Caco-2 (cell line): ENCODE data around the gene POLR2E. TPM values are rescaled to one million over a fixed set of nuclear protein-coding genes. Genes with fewer than 3 reads are reported as not detected.
A peak's percentile ranks its signal among the peaks of the same experiment; 100 is the strongest.

Experiments used
- BruUV-seq: library from RNA; stranded (reverse); fragments of 400-500 nt; replicated peaks from 2 replicates; lab custom pipeline; 2021; lab: Mats Ljungman, UMichigan
- CTCF ChIA-PET: fragments of 300-600 bp; sonication (Branson Sonifier 250); formaldehyde crosslinking; loops from one replicate; lab custom pipeline; 2022; ENCODE audit warnings: antibody characterized with exemption; lab: Charles Lee
- POLR2A ChIA-PET: fragments of 300-600 bp; sonication (Branson Sonifier 250); formaldehyde crosslinking; loops from one replicate; lab custom pipeline; 2022; ENCODE audit warnings: antibody characterized with exemption; lab: Charles Lee
- DNase-seq, 2 experiments: peaks; one replicate each; pipeline versions ENCODE4 v3.0.0 to v3.0.0-alpha.2; 2020 to 2022
- H3K27me3 ChIP-seq: replicated peaks from 2 replicates; pipeline ENCODE4 v1.6.0; 2011; ENCODE audit warnings: low read length; ENCODE audit not compliant: control insufficient read depth, insufficient read depth
- H3K36me3 ChIP-seq: 2 replicates; pipeline ENCODE4 v1.5.1; 2011; ENCODE audit warnings: low read length; ENCODE audit not compliant: control insufficient read depth, insufficient read depth
- H3K4me1 ChIP-seq: fragments of 250-450 bp; sonication (Bioruptor Pico); 2 replicates; pipeline ENCODE4 v1.5.1; 2020; ENCODE audit warnings: mild to moderate bottlenecking
- H3K4me3 ChIP-seq: 2 replicates; pipeline ENCODE4 v1.5.1; 2011; ENCODE audit warnings: low read depth, mild to moderate bottlenecking, control low read depth, low read length
- H3K9me3 ChIP-seq: fragments of 250-450 bp; sonication (Bioruptor Pico); 2 replicates; pipeline ENCODE4 v1.5.1; 2020; ENCODE audit warnings: mild to moderate bottlenecking, moderate library complexity
- H3K27ac Mint-ChIP-seq: one replicate; pipeline ENCODE4 v1.8.0; 2022; ENCODE audit warnings: mixed read lengths; ENCODE audit not compliant: unreplicated experiment
- H3K27me3 Mint-ChIP-seq: one replicate; pipeline ENCODE4 v1.8.0; 2022; ENCODE audit warnings: mixed read lengths; ENCODE audit not compliant: insufficient read depth, unreplicated experiment
- H3K36me3 Mint-ChIP-seq: one replicate; pipeline ENCODE4 v1.8.0; 2022; ENCODE audit warnings: mild to moderate bottlenecking, mixed read lengths; ENCODE audit not compliant: insufficient read depth, unreplicated experiment
- H3K4me1 Mint-ChIP-seq: one replicate; pipeline ENCODE4 v1.8.0; 2022; ENCODE audit warnings: low read depth, mixed read lengths; ENCODE audit not compliant: unreplicated experiment
- H3K4me3 Mint-ChIP-seq: one replicate; pipeline ENCODE4 v1.8.0; 2022; ENCODE audit warnings: mild to moderate bottlenecking, moderate library complexity, mixed read lengths; ENCODE audit not compliant: unreplicated experiment
- H3K9me3 Mint-ChIP-seq: one replicate; pipeline ENCODE4 v1.8.0; 2022; ENCODE audit warnings: mixed read lengths; ENCODE audit not compliant: unreplicated experiment
- CTCF ChIP-seq, 2 experiments: fragments of 200-600 bp in 1 of 2; IDR thresholded peaks; 1 replicate in 1 of 2; 2 replicates in 1 of 2; pipeline versions ENCODE4 v1.5.1 to v1.8.0; 2011 to 2022; ENCODE audit warnings: antibody characterized with exemption in 1 of 2, control low read depth in 1 of 2, inconsistent platforms in 1 of 2, low read depth in 1 of 2, low read length in 1 of 2, mild to moderate bottlenecking in 1 of 2, moderate library complexity in 1 of 2; ENCODE audit not compliant: insufficient read depth in 1 of 2, severe bottlenecking in 1 of 2, unreplicated experiment in 1 of 2
- intact Hi-C: fragments of 100-400 bp; cut with micrococcal nuclease; formaldehyde crosslinking; loops from one replicate; pipeline ENCODE4 v1.10.0; 2022; ENCODE audit not compliant: unreplicated experiment
- total RNA-seq: library from RNA; stranded (reverse); gene quantifications from 2 replicates; pipeline ENCODE4 v1.2.3, GENCODE V29; 2022

Gene POLR2E
- total RNA-seq, 1 experiment from 2014 or later: 264 TPM

- ChIA-PET CTCF (interaction anchor here (0.5 to 0.6 kb wide), 3 partner anchors 45 to 136 kb away, joined by 3 read pairs; no protein-coding TSS in a partner anchor), POLR2A (interaction anchor here (1.0 to 2.4 kb wide), 4 partner anchors 13 to 228 kb away, joined by 4 to 21 read pairs (median 6); partner anchors contain the start of genes CIRBP and RNU6-2)
- Histone ChIP-seq H3K4me1 (peaks cover 10% of the 10 kb centered on the region), H3K36me3 (peaks cover under 1% of the 10 kb centered on the region), H3K4me3 (peak overlapping the region; percentile 27), H3K9me3 (no peaks in the 10 kb centered on the region), H3K27me3 (no peaks in the 10 kb centered on the region)
- Mint-ChIP-seq H3K9me3 (no peaks in the 10 kb centered on the region), H3K4me3 (peak overlapping the region; percentile 91), H3K27ac (no peak overlapping the region), H3K27me3 (no peaks in the 10 kb centered on the region), H3K4me1 (no peaks in the 10 kb centered on the region), H3K36me3 (peaks cover 60% of the 10 kb centered on the region)
- no TSS peak for BruUV-seq
- intact Hi-C loops: loop anchor here (1.0 to 2.0 kb wide), 2 partner anchors 21 to 23 kb away; partner anchors contain the start of genes RNU6-2 and TMEM259
- no peak for TF ChIP-seq CTCF (IDR thresholded peaks at IDR 0.05; ENCODE audit: insufficient read depth in 1 of 2, low read depth in 1 of 2, low read length in 1 of 2, severe bottlenecking in 1 of 2, unreplicated experiment in 1 of 2)
- no peak for DNase-seq
Observed at GRCh38 chr19:1041272-1041834, 53.8 kb downstream of the POLR2E start.

- peak overlapping the region; percentile 91 for H3K27ac Mint-ChIP-seq
- H3K36me3 Mint-ChIP-seq: peaks cover 66% of the 10 kb centered on the region
- peak overlapping the region; percentile 78 for H3K4me3 ChIP-seq
- H3K36me3 ChIP-seq: peaks cover 2% of the 10 kb centered on the region
- no peaks in the 10 kb centered on the region for H3K9me3 ChIP-seq
- H3K27me3 Mint-ChIP-seq: no peaks in the 10 kb centered on the region
- intact Hi-C loops: loop anchor here (1.0 to 2.0 kb wide), 3 partner anchors 12 to 24 kb away; partner anchors contain the start of genes RNU6-2 and TMEM259
- TSS peak; percentile 12 for BruUV-seq
- peaks cover 10% of the 10 kb centered on the region for H3K4me1 ChIP-seq
- H3K9me3 Mint-ChIP-seq: no peaks in the 10 kb centered on the region
- H3K4me3 Mint-ChIP-seq: peak overlapping the region; percentile 91
- H3K4me1 Mint-ChIP-seq: no peaks in the 10 kb centered on the region
- TF ChIP-seq CTCF (IDR thresholded peaks at IDR 0.05; ENCODE audit: insufficient read depth in 1 of 2, low read depth in 1 of 2, low read length in 1 of 2, severe bottlenecking in 1 of 2, unreplicated experiment in 1 of 2): no peak
- H3K27me3 ChIP-seq: no peaks in the 10 kb centered on the region
- DNase-seq: peak; percentile 94 to 98
- ChIA-PET POLR2A (interaction anchor here (1.0 to 2.4 kb wide), 8 partner anchors 12 to 229 kb away, joined by 3 to 21 read pairs (median 6); partner anchors contain the start of genes CIRBP, CNN2 and RNU6-2), CTCF (interaction anchor here (0.5 to 0.6 kb wide), 3 partner anchors 22 to 136 kb away, joined by 3 read pairs; no protein-coding TSS in a partner anchor)
Observed at GRCh38 chr19:1040476-1041271, 54.5 kb downstream of the POLR2E start.
